Spleen (tissue), 7 donors: ENCODE measurements around the gene NOXO1.

Experiments used
- POLR2A ChIP-seq, 3 donors: fragments of 450-650 bp; IDR thresholded peaks; one replicate each; pipeline ENCODE4 v1.5.1; 2017; ENCODE audit warnings: antibody characterized with exemption in 3 of 3, mild to moderate bottlenecking in 1 of 3
- POLR2AphosphoS5 ChIP-seq, 3 donors: sonication (generic); formaldehyde crosslinking; IDR thresholded peaks; one replicate each; pipeline ENCODE4 v1.5.1; 2017; ENCODE audit warnings: antibody characterized with exemption in 3 of 3
- TF ChIP-seq, protein P1 (sequence below), 11 experiments: fragments of 200-600 bp in 7 of 11; fragments of 450-650 bp in 4 of 11; sonication (generic) in 4 of 11; IDR thresholded peaks in 8 of 11; conservative IDR thresholded peaks in 3 of 11; 1 replicate in 7 of 11; 2 replicates in 4 of 11; pipeline versions ENCODE4 v1.4.0 to v1.8.0; 2016 to 2021; ENCODE audit warnings: antibody characterized with exemption in 11 of 11, inconsistent platforms in 4 of 11, mild to moderate bottlenecking in 1 of 11
- donor health status: DM: no; HTN: no; CAD: no; lungs with moderate emphysema.
- donor health status: DM: no; HTN: no; CAD: no.
- donor health status: DM: no; HTN: no; CAD: no.

DNA sequence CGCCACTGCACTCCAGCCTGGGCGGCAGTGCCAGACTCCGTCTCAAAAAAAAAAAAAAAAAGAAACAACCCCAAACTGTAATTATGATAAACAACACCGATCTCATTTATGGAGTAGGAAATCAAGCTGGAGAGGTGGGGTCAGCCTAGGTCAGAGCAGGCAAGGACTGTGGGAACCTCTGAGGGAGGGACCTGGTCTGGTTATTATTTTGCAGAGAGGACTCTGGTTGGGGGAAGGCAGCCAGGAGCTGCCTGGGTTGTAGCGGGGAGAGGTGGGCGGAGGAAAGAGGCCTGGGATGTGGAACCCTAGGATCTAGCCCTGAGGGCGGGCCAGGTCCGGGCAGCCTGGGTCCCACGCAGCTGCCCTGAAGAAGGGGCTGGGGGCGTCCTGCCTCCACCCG lies 52.2 kb downstream of the NOXO1 start:
- TF ChIP-seq, protein P1, sequence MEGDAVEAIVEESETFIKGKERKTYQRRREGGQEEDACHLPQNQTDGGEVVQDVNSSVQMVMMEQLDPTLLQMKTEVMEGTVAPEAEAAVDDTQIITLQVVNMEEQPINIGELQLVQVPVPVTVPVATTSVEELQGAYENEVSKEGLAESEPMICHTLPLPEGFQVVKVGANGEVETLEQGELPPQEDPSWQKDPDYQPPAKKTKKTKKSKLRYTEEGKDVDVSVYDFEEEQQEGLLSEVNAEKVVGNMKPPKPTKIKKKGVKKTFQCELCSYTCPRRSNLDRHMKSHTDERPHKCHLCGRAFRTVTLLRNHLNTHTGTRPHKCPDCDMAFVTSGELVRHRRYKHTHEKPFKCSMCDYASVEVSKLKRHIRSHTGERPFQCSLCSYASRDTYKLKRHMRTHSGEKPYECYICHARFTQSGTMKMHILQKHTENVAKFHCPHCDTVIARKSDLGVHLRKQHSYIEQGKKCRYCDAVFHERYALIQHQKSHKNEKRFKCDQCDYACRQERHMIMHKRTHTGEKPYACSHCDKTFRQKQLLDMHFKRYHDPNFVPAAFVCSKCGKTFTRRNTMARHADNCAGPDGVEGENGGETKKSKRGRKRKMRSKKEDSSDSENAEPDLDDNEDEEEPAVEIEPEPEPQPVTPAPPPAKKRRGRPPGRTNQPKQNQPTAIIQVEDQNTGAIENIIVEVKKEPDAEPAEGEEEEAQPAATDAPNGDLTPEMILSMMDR (IDR thresholded peaks at IDR 0.05 in 8 of 11, conservative IDR thresholded peaks at IDR 0.05 in 3 of 11) = no peak
- no peak for TF ChIP-seq POLR2A (IDR thresholded peaks at IDR 0.05)
- no peak for TF ChIP-seq POLR2AphosphoS5 (IDR thresholded peaks at IDR 0.05)
